ENCODE measurements around the gene KIAA1549.

The KIAA1549 gene

GRCh38 chr7:138837627-138838026, 143.6 kb downstream of the KIAA1549 start:
- TF ChIP-seq EZH2phosphoT487 (conservative IDR thresholded peaks at IDR 0.05; ENCODE audit: low read length) = no peak
- no peak for TF ChIP-seq CTCF (IDR thresholded peaks at IDR 0.05; ENCODE audit: insufficient read depth, low read length, poor library complexity, severe bottlenecking)
- no peak overlapping the region for H3K4me2 ChIP-seq (ENCODE audit: low read depth, low read length, poor library complexity, severe bottlenecking)
- H3K79me2 ChIP-seq (ENCODE audit: insufficient read depth, low read length) = no peaks in the 10 kb centered on the region
- H3K27me3 ChIP-seq (ENCODE audit: low read length) = no peaks in the 10 kb centered on the region
- H3K36me3 ChIP-seq (ENCODE audit: low read length) = no peaks in the 10 kb centered on the region
- no peaks in the 10 kb centered on the region for H3K9me3 ChIP-seq (ENCODE audit: insufficient read depth, low read length)
- H3K27ac ChIP-seq (ENCODE audit: low read depth, low read length) = no peak overlapping the region
- no peak overlapping the region for H3K9ac ChIP-seq (ENCODE audit: low read length)
- H3K9me2 ChIP-seq (replicated peaks; ENCODE audit: insufficient read depth, low read length) = no peaks in the 10 kb centered on the region
- no peaks in the 10 kb centered on the region for H4K20me1 ChIP-seq (ENCODE audit: low read depth, low read length)
- H3K4me3 ChIP-seq (ENCODE audit: insufficient read depth, low read length, poor library complexity, severe bottlenecking) = no peak overlapping the region
- no peaks in the 10 kb centered on the region for H3F3A ChIP-seq (ENCODE audit: insufficient read depth)
- H2AFZ ChIP-seq (ENCODE audit: low read depth, low read length, severe bottlenecking) = no peak overlapping the region

GRCh38 chr7:138835087-138835486, 146.1 kb downstream of the KIAA1549 start:
- H3K9me2 ChIP-seq (replicated peaks; ENCODE audit: insufficient read depth, low read length) = no peaks in the 10 kb centered on the region
- H3K9me3 ChIP-seq (ENCODE audit: insufficient read depth, low read length) = no peaks in the 10 kb centered on the region
- H3K36me3 ChIP-seq (ENCODE audit: low read length) = no peaks in the 10 kb centered on the region
- no peaks in the 10 kb centered on the region for H3K27me3 ChIP-seq (ENCODE audit: low read length)
- no peaks in the 10 kb centered on the region for H4K20me1 ChIP-seq (ENCODE audit: low read depth, low read length)
- no peak overlapping the region for H3K4me3 ChIP-seq (ENCODE audit: insufficient read depth, low read length, poor library complexity, severe bottlenecking)
- H2AFZ ChIP-seq (ENCODE audit: low read depth, low read length, severe bottlenecking) = no peak overlapping the region
- no peaks in the 10 kb centered on the region for H3F3A ChIP-seq (ENCODE audit: insufficient read depth)
- no peak overlapping the region for H3K27ac ChIP-seq (ENCODE audit: low read depth, low read length)
- H3K4me2 ChIP-seq (ENCODE audit: low read depth, low read length, poor library complexity, severe bottlenecking) = no peak overlapping the region
- TF ChIP-seq EZH2phosphoT487 (conservative IDR thresholded peaks at IDR 0.05; ENCODE audit: low read length) (no peak), CTCF (IDR thresholded peaks at IDR 0.05; ENCODE audit: insufficient read depth, low read length, poor library complexity, severe bottlenecking) (no peak)
- no peak overlapping the region for H3K9ac ChIP-seq (ENCODE audit: low read length)
- H3K79me2 ChIP-seq (ENCODE audit: insufficient read depth, low read length) = no peaks in the 10 kb centered on the region

GRCh38 chr7:138834583-138834982, 146.6 kb downstream of the KIAA1549 start:
- no peaks in the 10 kb centered on the region for H3K27me3 ChIP-seq (ENCODE audit: low read length)
- TF ChIP-seq EZH2phosphoT487 (conservative IDR thresholded peaks at IDR 0.05; ENCODE audit: low read length) (no peak), CTCF (IDR thresholded peaks at IDR 0.05; ENCODE audit: insufficient read depth, low read length, poor library complexity, severe bottlenecking) (no peak)
- H3K36me3 ChIP-seq (ENCODE audit: low read length) = no peaks in the 10 kb centered on the region
- no peaks in the 10 kb centered on the region for H4K20me1 ChIP-seq (ENCODE audit: low read depth, low read length)
- H3K9me2 ChIP-seq (replicated peaks; ENCODE audit: insufficient read depth, low read length) = no peaks in the 10 kb centered on the region
- H3K4me3 ChIP-seq (ENCODE audit: insufficient read depth, low read length, poor library complexity, severe bottlenecking) = no peak overlapping the region
- H3K4me2 ChIP-seq (ENCODE audit: low read depth, low read length, poor library complexity, severe bottlenecking) = no peak overlapping the region
- no peaks in the 10 kb centered on the region for H3K9me3 ChIP-seq (ENCODE audit: insufficient read depth, low read length)
- no peaks in the 10 kb centered on the region for H3F3A ChIP-seq (ENCODE audit: insufficient read depth)
- H3K79me2 ChIP-seq (ENCODE audit: insufficient read depth, low read length) = no peaks in the 10 kb centered on the region
- no peak overlapping the region for H2AFZ ChIP-seq (ENCODE audit: low read depth, low read length, severe bottlenecking)
- H3K27ac ChIP-seq (ENCODE audit: low read depth, low read length) = no peak overlapping the region
- no peak overlapping the region for H3K9ac ChIP-seq (ENCODE audit: low read length)
